22Rv1 (cell line): Measurements from ENCODE around the gene TIMP3.
"Not testable (repeated sequence)": the region's sequence is repeated elsewhere in the genome, so short reads cannot be mapped to it uniquely, and the experiment has no call there.

Experiments used
- H3K27ac ChIP-seq: fragments of 450-650 bp; 2 replicates; pipeline ENCODE4 v1.5.1; 2017
- CTCF ChIP-seq: fragments of 450-650 bp; IDR thresholded peaks from 2 replicates; pipeline ENCODE4 v1.5.1; 2017; ENCODE audit warnings: mild to moderate bottlenecking
- ZFX ChIP-seq: fragments of 450-650 bp; IDR thresholded peaks from 2 replicates; pipeline ENCODE4 v1.6.1; 2017; ENCODE audit warnings: antibody characterized with exemption, borderline replicate concordance

Gene TIMP3

DNA sequence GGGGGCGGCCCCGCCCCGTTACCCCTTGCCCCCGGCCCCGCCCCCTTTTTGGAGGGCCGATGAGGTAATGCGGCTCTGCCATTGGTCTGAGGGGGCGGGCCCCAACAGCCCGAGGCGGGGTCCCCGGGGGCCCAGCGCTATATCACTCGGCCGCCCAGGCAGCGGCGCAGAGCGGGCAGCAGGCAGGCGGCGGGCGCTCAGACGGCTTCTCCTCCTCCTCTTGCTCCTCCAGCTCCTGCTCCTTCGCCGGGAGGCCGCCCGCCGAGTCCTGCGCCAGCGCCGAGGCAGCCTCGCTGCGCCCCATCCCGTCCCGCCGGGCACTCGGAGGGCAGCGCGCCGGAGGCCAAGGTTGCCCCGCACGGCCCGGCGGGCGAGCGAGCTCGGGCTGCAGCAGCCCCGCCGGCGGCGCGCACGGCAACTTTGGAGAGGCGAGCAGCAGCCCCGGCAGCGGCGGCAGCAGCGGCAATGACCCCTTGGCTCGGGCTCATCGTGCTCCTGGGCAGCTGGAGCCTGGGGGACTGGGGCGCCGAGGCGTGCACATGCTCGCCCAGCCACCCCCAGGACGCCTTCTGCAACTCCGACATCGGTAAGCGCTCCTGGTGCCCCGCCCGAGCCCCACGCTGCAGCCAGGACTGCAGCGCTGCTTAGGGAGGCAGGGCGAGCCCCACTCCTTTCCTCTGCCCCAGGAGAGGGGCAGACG is at the start of gene TIMP3:
Gene TIMP3 (plus strand): TSS at position 169 of the 700 bp plus-strand sequence. CDS start 297 bp downstream, at position 466.
- no peak within 1 kb of the TSS for H3K27ac ChIP-seq
- TF ChIP-seq CTCF: no peak
- TF ChIP-seq ZFX: no peak

DNA sequence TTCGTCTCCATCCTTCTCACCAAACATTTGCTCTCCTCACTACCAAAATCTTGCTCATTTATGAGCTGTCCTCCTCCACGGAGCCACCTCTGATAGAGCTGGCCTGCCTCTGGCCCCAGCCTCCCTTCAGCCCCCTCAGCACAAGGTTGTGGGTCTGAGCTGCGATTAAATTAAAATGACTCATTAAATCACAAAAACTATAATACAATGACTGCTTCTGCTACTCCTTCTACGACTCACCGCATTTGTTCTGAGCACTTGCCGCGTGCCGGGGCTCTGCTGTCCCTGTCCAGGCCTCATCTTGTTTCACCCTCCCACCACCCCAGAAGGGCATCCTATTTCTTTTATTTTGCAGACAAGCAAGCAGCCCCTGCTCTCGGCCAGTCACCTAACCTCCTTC is 49.2 kb upstream of the TIMP3 start:
- H3K27ac ChIP-seq: no peak overlapping the region
- TF ChIP-seq ZFX (no peak), CTCF (no peak)

DNA sequence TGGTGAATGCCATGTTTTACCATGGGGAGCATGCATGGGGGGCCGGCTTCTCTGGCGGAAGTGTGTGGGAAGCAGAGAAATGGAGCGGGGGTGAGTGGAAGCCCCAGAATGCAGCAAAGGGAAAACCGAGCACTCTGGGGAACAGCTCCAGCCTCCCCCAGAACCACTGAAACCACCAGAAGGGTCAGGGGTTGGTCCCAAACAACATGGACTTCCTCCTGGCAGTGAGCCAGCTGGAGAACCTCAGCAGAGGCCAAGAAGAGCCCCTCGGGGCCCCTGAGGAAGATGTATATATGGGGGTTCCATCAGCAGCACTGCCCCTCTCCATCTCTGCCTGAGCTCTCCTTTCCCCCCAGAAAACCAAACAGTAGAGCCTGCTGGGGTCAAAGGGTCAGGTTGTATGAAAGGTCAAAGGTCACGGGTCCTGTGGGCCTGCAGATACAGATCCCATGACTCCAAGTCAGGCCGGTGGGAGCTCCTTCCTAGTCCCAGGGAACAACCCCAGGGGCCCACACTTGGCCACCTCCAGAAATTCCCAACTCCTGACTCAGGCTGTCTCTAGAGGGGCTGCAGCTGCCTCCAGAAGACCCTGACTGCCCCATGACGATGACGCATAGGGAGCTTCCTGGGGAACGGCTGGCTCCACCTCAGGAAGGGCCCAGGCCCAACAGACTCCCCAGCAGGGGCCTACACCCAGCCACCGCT is 48.5 kb upstream of the TIMP3 start:
- no peak overlapping the region for H3K27ac ChIP-seq
- TF ChIP-seq CTCF (no peak), ZFX (no peak)

DNA sequence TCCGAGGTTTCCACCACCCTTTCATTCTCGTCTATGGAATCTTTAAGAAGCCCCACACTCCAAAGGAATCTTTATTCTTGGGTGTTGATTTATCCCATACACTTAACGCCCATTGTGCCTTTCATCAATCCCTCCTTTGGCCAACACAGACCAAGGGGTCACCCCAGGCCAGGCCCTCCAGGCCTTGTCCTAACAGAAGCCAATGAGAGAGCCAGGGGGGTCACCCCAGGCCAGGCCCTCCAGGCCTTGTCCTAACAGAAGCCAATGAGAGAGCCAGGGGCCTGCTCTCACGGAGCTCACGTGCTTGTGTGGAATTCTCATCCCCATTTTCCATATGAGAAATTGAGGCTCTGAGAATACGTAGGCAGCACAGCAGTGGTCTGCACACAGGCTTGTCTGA is 47.9 kb upstream of the TIMP3 start:
- TF ChIP-seq ZFX (no peak), CTCF (no peak)
- no peak overlapping the region for H3K27ac ChIP-seq

GRCh38 chr22:32754413-32755041 is 47.0 kb upstream of the TIMP3 start:
- TF ChIP-seq CTCF (no peak), ZFX (no peak)
- no peak overlapping the region for H3K27ac ChIP-seq

DNA sequence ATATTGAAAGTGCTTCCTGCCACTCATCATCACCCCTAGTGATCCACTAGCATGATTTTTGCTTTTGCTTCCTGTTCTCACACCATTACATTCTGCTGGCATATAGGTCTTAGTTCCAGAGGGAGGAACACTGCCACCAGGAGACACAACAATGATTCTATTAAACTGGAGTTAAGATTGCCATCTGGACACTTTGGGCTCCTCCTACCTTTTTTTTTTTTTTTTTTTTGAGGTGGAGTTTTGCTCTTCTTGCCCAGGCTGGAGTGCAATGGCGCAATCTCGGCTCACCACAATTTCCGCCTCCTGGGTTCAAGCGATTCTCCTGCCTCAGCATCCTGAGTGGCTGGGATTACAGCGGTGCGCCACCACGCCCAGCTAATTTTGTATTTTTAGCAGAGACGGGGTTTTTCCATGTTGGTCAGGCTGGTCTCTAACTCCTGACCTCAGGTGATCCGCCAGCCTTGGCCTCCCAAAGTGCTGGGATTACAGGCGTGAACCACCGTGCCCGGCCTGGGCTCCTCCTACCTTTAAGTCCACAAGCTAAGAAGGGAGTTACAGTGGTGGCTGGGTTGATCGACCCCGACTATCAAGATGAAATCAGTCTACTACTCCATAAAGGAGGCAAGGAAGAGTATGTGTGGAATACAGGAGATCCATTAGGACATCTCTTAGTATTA is 44.3 kb upstream of the TIMP3 start:
- not testable (repeated sequence) for H3K27ac ChIP-seq

DNA sequence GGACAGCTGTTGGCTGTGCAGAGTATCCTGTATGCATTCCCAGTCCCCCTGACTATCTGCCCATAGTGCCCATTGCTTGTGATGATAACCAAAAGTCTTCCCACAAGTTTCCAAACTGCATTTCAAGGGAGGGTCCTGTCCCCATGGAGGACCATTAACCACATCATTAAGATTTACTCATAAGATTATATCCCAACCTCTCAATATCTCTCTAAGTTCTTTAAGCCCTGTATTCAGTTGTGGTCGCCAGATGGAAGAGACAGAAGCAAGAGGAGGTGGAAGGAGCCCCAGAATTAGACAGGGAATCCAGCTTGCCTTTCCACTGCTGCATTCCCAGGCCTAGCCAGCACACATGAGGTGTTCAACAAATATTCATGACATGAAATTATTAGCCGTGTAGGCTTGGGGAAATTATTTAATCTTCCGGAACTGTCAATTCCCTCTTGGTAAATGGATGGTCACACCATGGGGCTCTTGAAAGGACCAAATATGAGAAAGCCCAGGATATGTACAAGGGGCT is 42.6 kb upstream of the TIMP3 start:
- H3K27ac ChIP-seq: no peak overlapping the region
- TF ChIP-seq ZFX (no peak), CTCF (no peak)
